ENCODE results near the gene PGS1.

Gene PGS1

GRCh38 chr17:78347453-78347852 is 31.0 kb upstream of the PGS1 start:
- DNase-seq, result no peak

GRCh38 chr17:78348055-78348770 is 30.2 kb upstream of the PGS1 start:
- no peak for DNase-seq

GRCh38 chr17:78349891-78350642 is 28.4 kb upstream of the PGS1 start:
- DNase-seq, result no peak

GRCh38 chr17:78351449-78352006 is 26.9 kb upstream of the PGS1 start:
- DNase-seq, result peak; percentile 93

- DNase-seq, result no peak
These were observed 24.6 kb upstream of the PGS1 start for GRCh38 chr17:78353834-78354233.

- no peak for DNase-seq
These were observed 23.3 kb upstream of the PGS1 start for GRCh38 chr17:78355045-78355641.

GRCh38 chr17:78355701-78356100 is 22.7 kb upstream of the PGS1 start:
- DNase-seq, result no peak

GRCh38 chr17:78356101-78356713 is 22.2 kb upstream of the PGS1 start:
- peak; percentile 50 for DNase-seq

- peak; percentile 66 for DNase-seq
These were observed 21.3 kb upstream of the PGS1 start for GRCh38 chr17:78357177-78357586.

GRCh38 chr17:78357672-78358537 is 20.5 kb upstream of the PGS1 start:
- no peak for DNase-seq

GRCh38 chr17:78358538-78359320 is 19.7 kb upstream of the PGS1 start:
- DNase-seq, result peak; percentile 57

GRCh38 chr17:78359321-78359996 is 19.0 kb upstream of the PGS1 start:
- peak; percentile 79 for DNase-seq

GRCh38 chr17:78359997-78360370 is 18.5 kb upstream of the PGS1 start, which contains the start of gene SOCS3:
TSS of gene SOCS3 (minus strand) at chr17:78360077. CDS start at chr17:78359095, 982 bp downstream.
- peak; percentile 97 for DNase-seq

GRCh38 chr17:78360371-78361224 is 17.9 kb upstream of the PGS1 start:
- DNase-seq, result peak; percentile 91

GRCh38 chr17:78361225-78361701 is 17.2 kb upstream of the PGS1 start:
- DNase-seq, result no peak

- no peak for DNase-seq
These were observed 16.2 kb upstream of the PGS1 start for GRCh38 chr17:78362232-78362631.

- no peak for DNase-seq
These were observed 15.8 kb upstream of the PGS1 start for GRCh38 chr17:78362671-78363070.

- DNase-seq, result no peak
These were observed 13.8 kb upstream of the PGS1 start for GRCh38 chr17:78364436-78365281.

Measured in right hindlimb (tissue), 1 donor.